ENCODE data around the gene USP48. TPM values are rescaled to one million over a fixed set of nuclear protein-coding genes. Genes with fewer than 3 reads are reported as not detected.
"Not testable (repeated sequence)": the region's sequence is repeated elsewhere in the genome, so short reads cannot be mapped to it uniquely, and the experiment has no call there.

USP48 gene
- total RNA-seq, 1 donor from 2014 or later: 93.8 TPM

- DNase-seq (ENCODE audit: low spot score): no peak
These were observed 81.5 kb downstream of the USP48 start for GRCh38 chr1:21701401-21701800.

DNA sequence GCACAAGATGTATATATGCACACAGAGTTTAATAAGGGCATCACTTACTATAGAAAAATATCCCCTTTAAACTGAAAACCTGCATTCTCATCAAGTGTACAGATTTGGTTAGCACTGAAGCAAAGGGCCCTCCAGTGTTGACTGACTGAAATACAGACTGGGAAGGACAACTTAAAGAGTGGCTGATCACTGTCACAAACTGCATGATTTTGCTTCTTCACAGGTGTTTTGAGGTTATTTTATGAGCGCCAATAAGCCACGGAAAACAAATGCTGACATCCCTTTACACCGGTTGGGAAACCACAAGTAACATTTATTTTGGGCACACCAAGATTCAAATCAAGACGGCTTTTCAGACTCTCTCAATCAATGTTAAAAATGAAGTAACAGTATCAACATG is 82.9 kb downstream of the USP48 start:
- DNase-seq (ENCODE audit: low spot score): no peak

- DNase-seq (ENCODE audit: low spot score): no peak
These were observed 86.0 kb downstream of the USP48 start for GRCh38 chr1:21696931-21697330.

- DNase-seq (ENCODE audit: low spot score): no peak
These were observed 89.2 kb downstream of the USP48 start for GRCh38 chr1:21693732-21694131.

- no peak for DNase-seq (ENCODE audit: low spot score)
These were observed 91.2 kb downstream of the USP48 start for GRCh38 chr1:21691739-21692138.

- DNase-seq (ENCODE audit: low spot score): no peak
These were observed 93.1 kb downstream of the USP48 start for GRCh38 chr1:21689661-21690372.

GRCh38 chr1:21687081-21687529 is 95.8 kb downstream of the USP48 start:
- no peak for DNase-seq (ENCODE audit: low spot score)

- DNase-seq (ENCODE audit: low spot score): no peak
These were observed 96.8 kb downstream of the USP48 start for GRCh38 chr1:21685946-21686678.

GRCh38 chr1:21681426-21681825 is 101.5 kb downstream of the USP48 start:
- no peak for DNase-seq (ENCODE audit: low spot score)

DNA sequence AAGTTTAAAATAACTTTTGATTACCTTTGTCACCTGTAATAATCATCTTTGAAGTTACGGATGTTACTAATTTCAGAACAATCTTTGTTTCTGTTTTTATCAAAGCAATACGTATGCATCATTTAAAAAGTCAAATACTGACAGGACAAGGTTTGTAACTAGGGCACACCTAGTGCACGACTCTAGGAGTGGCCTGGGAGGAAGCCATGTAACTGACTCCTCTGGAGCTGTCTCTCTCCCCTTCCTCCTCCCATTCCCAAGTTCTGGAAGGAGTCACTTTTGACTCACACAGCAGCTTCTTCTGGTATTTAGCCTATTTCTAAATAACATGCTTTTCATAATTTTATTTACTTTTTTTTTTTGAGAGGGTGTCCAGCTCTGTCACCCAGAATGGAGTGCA is 102.0 kb downstream of the USP48 start:
- DNase-seq (ENCODE audit: low spot score): no peak

DNA sequence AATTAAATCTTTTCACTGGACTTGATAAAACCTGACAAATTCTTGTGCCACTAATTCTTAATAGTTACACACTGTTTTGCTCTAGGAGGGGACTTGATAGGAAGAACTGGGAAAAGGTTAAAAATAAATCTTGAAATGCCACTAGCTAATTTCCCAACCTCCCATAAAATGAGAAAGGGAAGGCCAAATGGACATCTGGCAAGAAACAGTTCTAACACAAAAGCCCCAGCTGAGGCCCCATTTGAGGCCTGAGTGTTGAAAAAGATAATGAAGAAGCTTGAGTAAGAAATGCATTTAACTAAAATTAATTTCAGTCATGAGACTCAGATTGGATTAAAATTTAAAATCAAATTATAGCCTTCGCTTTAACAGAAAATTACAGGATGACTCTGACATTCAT is 102.6 kb downstream of the USP48 start:
- no peak for DNase-seq (ENCODE audit: low spot score)

DNA sequence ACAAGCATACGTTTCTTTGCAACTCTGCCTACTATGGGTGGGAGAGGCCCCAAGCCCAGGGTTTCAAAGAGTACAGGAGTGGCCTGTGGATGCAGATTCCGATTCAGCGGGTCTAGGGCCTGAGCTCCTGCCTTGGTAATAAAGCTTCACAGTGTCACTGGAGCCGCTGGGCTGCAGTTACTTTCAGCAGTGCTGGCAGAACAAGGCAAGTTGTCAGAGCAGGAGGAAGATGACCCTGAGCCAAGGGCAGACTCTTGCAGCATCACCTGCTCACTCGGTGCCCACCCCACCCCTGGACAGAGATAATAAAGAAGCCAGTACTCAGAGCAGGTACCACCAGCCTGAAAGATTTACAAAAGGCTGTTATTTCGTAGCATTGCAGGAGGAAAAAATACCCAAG is 105.8 kb downstream of the USP48 start:
- DNase-seq (ENCODE audit: low spot score): no peak

- no peak for DNase-seq (ENCODE audit: low spot score)
These were observed 108.0 kb downstream of the USP48 start for GRCh38 chr1:21674957-21675356.

DNA sequence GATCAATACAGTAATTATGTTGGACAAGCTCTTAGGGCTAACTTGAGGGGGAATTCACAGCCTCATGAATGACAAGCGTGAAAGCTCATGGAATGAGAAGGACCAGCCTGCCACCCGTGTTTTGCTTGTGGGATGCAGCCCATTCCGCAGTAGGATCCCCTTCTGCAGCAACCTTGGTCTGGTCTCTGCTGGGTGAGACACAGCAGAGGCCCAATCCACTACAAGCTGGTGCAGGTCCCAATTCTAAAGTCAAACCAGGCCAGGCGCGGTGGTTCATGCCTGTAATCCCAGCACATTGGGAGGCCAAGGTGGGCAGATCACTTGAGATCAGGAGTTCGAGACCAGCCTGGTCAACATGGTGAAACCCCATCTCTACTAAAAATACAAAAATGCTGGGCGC is 109.1 kb downstream of the USP48 start:
- DNase-seq (ENCODE audit: low spot score): not testable (repeated sequence)

DNA sequence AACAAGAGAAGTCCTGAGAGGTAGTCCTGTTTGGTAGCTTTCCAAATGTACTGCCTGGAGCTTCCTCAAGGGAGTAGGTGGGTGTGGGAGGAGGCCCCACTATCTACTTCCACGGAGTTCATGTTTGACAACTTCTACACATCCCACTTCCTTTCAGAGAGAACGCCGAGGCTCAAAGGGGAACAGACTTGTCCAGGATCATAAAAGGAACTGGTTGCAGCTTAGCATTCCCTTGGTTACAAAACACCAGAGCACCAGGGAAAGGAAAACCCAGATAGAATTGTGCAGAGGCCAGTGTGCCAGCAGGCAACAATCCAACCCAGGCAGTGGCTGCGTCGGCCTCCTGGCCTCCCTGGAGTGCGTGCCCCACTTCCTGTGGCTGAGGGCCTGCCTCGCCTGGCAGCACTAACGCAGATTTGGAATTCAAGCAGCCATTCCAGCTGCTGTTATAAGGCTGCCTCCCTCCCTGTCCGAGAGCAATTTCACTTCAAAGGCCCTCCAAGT is 109.6 kb downstream of the USP48 start:
- peak; percentile 66 for DNase-seq (ENCODE audit: low spot score)

- no peak for DNase-seq (ENCODE audit: low spot score)
These were observed 110.3 kb downstream of the USP48 start for GRCh38 chr1:21672478-21673276.

DNA sequence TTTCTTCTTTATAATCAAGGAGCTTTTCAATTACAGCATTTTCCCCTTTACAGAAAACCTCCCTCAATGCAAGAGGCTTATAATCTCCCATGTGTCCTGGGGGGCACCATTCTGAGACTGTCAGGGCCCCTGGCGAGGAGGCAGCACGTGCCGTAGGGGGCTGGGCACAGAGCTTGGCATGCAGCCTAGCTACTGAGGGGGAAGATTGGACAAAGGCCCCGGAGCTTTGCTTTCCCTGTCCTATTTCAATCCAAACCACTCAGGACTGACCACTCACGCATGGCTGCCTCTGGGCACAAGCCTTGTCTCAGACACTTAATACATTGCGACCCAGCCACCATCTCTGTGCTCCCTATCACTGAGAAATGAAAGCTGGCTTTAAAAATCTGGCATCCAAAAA is 111.0 kb downstream of the USP48 start:
- no peak for DNase-seq (ENCODE audit: low spot score)

- DNase-seq (ENCODE audit: low spot score): no peak
These were observed 111.7 kb downstream of the USP48 start for GRCh38 chr1:21670956-21671902.

DNA sequence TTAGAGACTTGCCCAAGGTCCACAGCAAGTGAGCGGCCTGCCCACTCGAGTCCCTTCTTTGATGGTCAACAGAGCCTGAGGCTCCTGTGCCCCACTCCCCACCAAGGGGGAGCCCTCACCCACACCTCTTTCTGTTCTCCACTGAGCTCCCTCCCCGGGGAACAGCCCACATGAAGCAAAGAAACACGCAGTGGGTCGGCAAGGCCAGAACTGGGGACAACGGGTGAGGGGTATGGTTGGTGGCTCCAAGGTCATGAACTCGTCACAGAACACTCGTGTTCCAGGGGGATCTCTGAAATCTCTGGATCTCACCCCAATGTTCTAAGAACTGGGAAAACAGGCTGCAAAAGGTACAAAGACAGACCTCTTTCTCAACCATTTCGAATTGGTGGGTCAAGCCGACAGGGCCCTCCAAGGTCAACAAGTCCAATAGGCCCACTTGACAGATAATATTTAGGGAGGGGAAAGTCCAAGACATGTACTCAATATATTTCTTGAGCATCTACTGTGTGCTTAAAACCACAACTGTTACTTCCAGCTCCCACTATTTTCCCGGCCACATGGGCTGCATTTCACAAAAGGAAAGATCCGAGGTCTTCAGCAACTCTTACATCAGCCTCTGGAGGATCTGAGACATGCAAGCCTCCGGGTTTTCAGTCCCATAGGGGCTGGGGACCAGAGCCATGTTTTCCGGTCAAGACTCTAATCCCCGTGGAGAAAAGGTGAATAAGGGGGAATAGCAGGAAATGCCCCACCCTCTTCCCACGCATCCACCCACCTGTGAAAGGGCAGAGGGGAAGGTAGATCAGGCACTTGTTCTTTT is 112.7 kb downstream of the USP48 start:
- DNase-seq (ENCODE audit: low spot score): no peak

Measured in ureter (tissue), 1 donor.